Fibroblast of lung (primary cell): ENCODE results near the gene KL.

Source experiments
- CTCF ChIP-seq, 2 donors: IDR thresholded peaks in 1 of 2; conservative IDR thresholded peaks in 1 of 2; 1 replicate in 1 of 2; 2 replicates in 1 of 2; pipeline ENCODE4 v1.5.1; 2011 to 2012; ENCODE audit warnings: low read length in 2 of 2, control low read depth in 1 of 2, inconsistent platforms in 1 of 2, low read depth in 1 of 2, mild to moderate bottlenecking in 1 of 2
- EZH2 ChIP-seq: IDR thresholded peaks from 2 replicates; pipeline ENCODE4 v1.5.1; 2012; ENCODE audit warnings: low read length, control low read depth, mild to moderate bottlenecking; ENCODE audit errors: missing control alignments

- TF ChIP-seq CTCF (conservative IDR thresholded peaks at IDR 0.05 in 1 of 2, IDR thresholded peaks at IDR 0.05 in 1 of 2; ENCODE audit: low read depth in 1 of 2, low read length in 2 of 2) (no peak), EZH2 (no peak)
Measured at GRCh38 chr13:33078263-33078662, 62.0 kb downstream of the KL start.
